H9 (cell line): Measurements from ENCODE around the gene TCN1. TPM values are rescaled to one million over a fixed set of nuclear protein-coding genes. Genes with fewer than 3 reads are reported as not detected.

Experiments
- DNase-seq: peaks from one replicate; pipeline ENCODE4 v3.0.0-alpha.2; 2017
- H2AFZ ChIP-seq: one replicate; pipeline ENCODE4 v1.6.1; 2013; ENCODE audit warnings: mild to moderate bottlenecking, low read length, control low read depth, moderate library complexity
- H2AK5ac ChIP-seq: 2 replicates; pipeline ENCODE4 v1.6.1; 2013; ENCODE audit warnings: low read length, control low read depth, mixed read lengths; ENCODE audit not compliant: insufficient read length
- H2BK120ac ChIP-seq: one replicate; pipeline ENCODE4 v1.6.1; 2013; ENCODE audit warnings: low read depth, mild to moderate bottlenecking, low read length, control low read depth, inconsistent platforms; ENCODE audit not compliant: poor library complexity, severe bottlenecking
- H2BK12ac ChIP-seq: 2 replicates; pipeline ENCODE4 v1.6.1; 2013; ENCODE audit warnings: low read length, control low read depth, mixed read lengths, low read depth; ENCODE audit not compliant: insufficient read length
- H2BK15ac ChIP-seq: 2 replicates; pipeline ENCODE4 v1.6.1; 2013; ENCODE audit warnings: low read depth, low read length, control low read depth
- H2BK20ac ChIP-seq: one replicate; pipeline ENCODE4 v1.6.1; 2013; ENCODE audit warnings: low read depth, mild to moderate bottlenecking, low read length, control low read depth, inconsistent platforms; ENCODE audit not compliant: poor library complexity, severe bottlenecking
- H2BK5ac ChIP-seq: 2 replicates; pipeline ENCODE4 v1.6.1; 2013; ENCODE audit warnings: low read length, control low read depth, mixed read lengths; ENCODE audit not compliant: insufficient read length
- H3K14ac ChIP-seq: 2 replicates; pipeline ENCODE4 v1.6.1; 2013; ENCODE audit warnings: low read length, control low read depth; ENCODE audit not compliant: insufficient read depth
- H3K18ac ChIP-seq: 2 replicates; pipeline ENCODE4 v1.6.1; 2013; ENCODE audit warnings: low read depth, mild to moderate bottlenecking, mixed read lengths, low read length, control low read depth; ENCODE audit not compliant: insufficient read length
- H3K23ac ChIP-seq: 2 replicates; pipeline ENCODE4 v1.6.1; 2013; ENCODE audit warnings: low read length, control low read depth, mixed read lengths, low read depth; ENCODE audit not compliant: insufficient read length
- H3K23me2 ChIP-seq: 2 replicates; pipeline ENCODE4 v1.6.1; 2013; ENCODE audit warnings: low read depth, mild to moderate bottlenecking, mixed read lengths, low read length, control low read depth; ENCODE audit not compliant: insufficient read length, poor library complexity, severe bottlenecking
- H3K27ac ChIP-seq: 2 replicates; pipeline ENCODE4 v1.5.1; 2013; ENCODE audit warnings: low read length, control low read depth, mixed read lengths, low read depth; ENCODE audit not compliant: insufficient read length
- H3K27me3 ChIP-seq: 2 replicates; pipeline ENCODE4 v1.6.1; 2013; ENCODE audit warnings: low read length, control low read depth, inconsistent platforms; ENCODE audit not compliant: insufficient read depth
- H3K4ac ChIP-seq: 2 replicates; pipeline ENCODE4 v1.6.1; 2013; ENCODE audit warnings: low read depth, mild to moderate bottlenecking, control low read depth, inconsistent platforms, low read length, moderate library complexity
- H3K4me1 ChIP-seq: 2 replicates; pipeline ENCODE4 v1.6.1; 2013; ENCODE audit warnings: low read length, control low read depth, inconsistent platforms; ENCODE audit not compliant: insufficient read depth
- H3K4me2 ChIP-seq: 2 replicates; pipeline ENCODE4 v1.6.1; 2013; ENCODE audit warnings: low read length, control low read depth, mixed read lengths; ENCODE audit not compliant: insufficient read length, insufficient read depth
- H3K56ac ChIP-seq: 2 replicates; pipeline ENCODE4 v1.6.1; 2013; ENCODE audit warnings: low read depth, mild to moderate bottlenecking, mixed read lengths, low read length, control low read depth; ENCODE audit not compliant: insufficient read length
- H3K79me1 ChIP-seq: 2 replicates; pipeline ENCODE4 v1.6.1; 2013; ENCODE audit warnings: low read depth, mild to moderate bottlenecking, moderate library complexity, low read length, control low read depth, inconsistent platforms; ENCODE audit not compliant: insufficient read depth, poor library complexity, severe bottlenecking
- H3K79me2 ChIP-seq: 2 replicates; pipeline ENCODE4 v1.6.1; 2013; ENCODE audit warnings: low read length, control low read depth, inconsistent platforms; ENCODE audit not compliant: insufficient read depth
- H3K9ac ChIP-seq: 2 replicates; pipeline ENCODE4 v1.6.1; 2013; ENCODE audit warnings: low read length, control low read depth, mixed read lengths; ENCODE audit not compliant: insufficient read length; ENCODE audit errors: extremely low read depth
- H3K9me3 ChIP-seq: one replicate; pipeline ENCODE4 v1.6.1; 2013; ENCODE audit warnings: low read depth, low read length, inconsistent platforms; ENCODE audit not compliant: control insufficient read depth
- H3T11ph ChIP-seq: one replicate; pipeline ENCODE4 v1.6.1; 2013; ENCODE audit warnings: mild to moderate bottlenecking, low read length, control low read depth, inconsistent platforms
- H4K20me1 ChIP-seq: one replicate; pipeline ENCODE4 v1.6.1; 2013; ENCODE audit not compliant: control insufficient read depth, insufficient read length, insufficient read depth
- H4K5ac ChIP-seq: 2 replicates; pipeline ENCODE4 v1.6.1; 2013; ENCODE audit warnings: low read depth, mild to moderate bottlenecking, mixed read lengths, low read length, control low read depth; ENCODE audit not compliant: insufficient read length
- H4K8ac ChIP-seq: replicated peaks from 2 replicates; pipeline ENCODE4 v1.6.1; 2013; ENCODE audit warnings: low read length, control low read depth, mixed read lengths, low read depth; ENCODE audit not compliant: insufficient read length
- H4K91ac ChIP-seq: 2 replicates; pipeline ENCODE4 v1.6.1; 2013; ENCODE audit warnings: low read depth, mild to moderate bottlenecking, moderate library complexity, mixed read lengths, low read length, control low read depth; ENCODE audit not compliant: insufficient read length
- H3K27ac Mint-ChIP-seq, 3 experiments: 2 replicates in 2 of 3; 3 replicates in 1 of 3; pipeline ENCODE4 v1.8.0; 2020 to 2021; ENCODE audit warnings: mixed read lengths in 3 of 3, mild to moderate bottlenecking in 1 of 3, moderate library complexity in 1 of 3
- H3K27me3 Mint-ChIP-seq: 2 replicates; pipeline ENCODE4 v1.8.0; 2021; ENCODE audit warnings: low read depth, mild to moderate bottlenecking, moderate library complexity, mixed read lengths
- H3K36me3 Mint-ChIP-seq, 3 experiments: 2 replicates in 2 of 3; 3 replicates in 1 of 3; pipeline ENCODE4 v1.8.0; 2020 to 2021; ENCODE audit warnings: low read depth in 3 of 3, mixed read lengths in 3 of 3; ENCODE audit not compliant: insufficient read depth in 1 of 3
- H3K4me1 Mint-ChIP-seq, 2 experiments: 2 replicates each; pipeline ENCODE4 v1.8.0; 2020; ENCODE audit warnings: mixed read lengths in 2 of 2
- H3K4me3 Mint-ChIP-seq, 2 experiments: 2 replicates in 1 of 2; 3 replicates in 1 of 2; pipeline ENCODE4 v1.8.0; 2020 to 2021; ENCODE audit warnings: mild to moderate bottlenecking in 2 of 2, mixed read lengths in 2 of 2, moderate library complexity in 1 of 2
- H3K9me3 Mint-ChIP-seq, 2 experiments: 2 replicates in 1 of 2; 3 replicates in 1 of 2; pipeline ENCODE4 v1.8.0; 2020; ENCODE audit warnings: mild to moderate bottlenecking in 2 of 2, mixed read lengths in 2 of 2, moderate library complexity in 1 of 2
- WGBS: extraction: QIAGEN DNeasy Blood & Tissue Kit; methylation state at CpG from one replicate; pipeline ENCODE4 v1.1.7; 2013; ENCODE audit warnings: missing lambda C conversion rate, low lambda C conversion rate, mixed read lengths; ENCODE audit not compliant: insufficient read length; ENCODE audit errors: extremely low coverage; 5-methylcytosine and 5-hydroxymethylcytosine counted together
- total RNA-seq: library from RNA; stranded (reverse); gene quantifications from 2 replicates; pipeline ENCODE4 v1.2.1, GENCODE V29; 2021
- TF ChIP-seq, protein P1 (sequence below): fragments of 200-600 bp; sonication (generic); conservative IDR thresholded peaks from 3 replicates; pipeline ENCODE4 v1.8.0; 2021; ENCODE audit warnings: antibody characterized with exemption, mild to moderate bottlenecking

TCN1 gene
- total RNA-seq, 1 experiment from 2014 or later = not detected

DNA sequence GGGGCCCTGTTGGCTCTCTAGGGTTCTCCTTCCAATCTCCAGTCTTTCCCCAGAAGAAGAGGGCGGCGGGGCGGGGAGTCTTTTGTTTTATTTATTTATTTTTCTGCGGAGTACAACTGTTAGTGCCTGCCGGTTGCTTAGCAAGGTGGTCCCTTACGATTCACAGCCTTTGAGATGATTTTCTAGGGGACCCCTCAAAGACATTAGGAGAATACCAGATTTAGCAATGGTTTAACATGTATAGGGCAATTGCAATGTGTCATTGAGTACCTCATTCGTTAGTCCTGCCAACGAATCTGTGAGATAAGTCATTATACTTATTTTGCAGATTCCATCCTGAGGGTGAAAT, 55.4 kb downstream of the TCN1 start:
- H3K56ac ChIP-seq = no peak overlapping the region
- no peak overlapping the region for H2BK5ac ChIP-seq
- no peak overlapping the region for H2AFZ ChIP-seq
- no peak overlapping the region for H3K4ac ChIP-seq
- no peak overlapping the region for H2AK5ac ChIP-seq
- H3K79me2 ChIP-seq = no peaks in the 10 kb centered on the region
- Mint-ChIP-seq H3K27ac (peak overlapping the region; percentile 53 to 94 (median 69); a peak in 6 of 7 replicates), H3K4me1 (peaks cover 38 to 39% of the 10 kb centered on the region in 2 experiments), H3K9me3 (no peaks in the 10 kb centered on the region), H3K4me3 (peak overlapping the region; percentile 93 to 94), H3K27me3 (no peaks in the 10 kb centered on the region; the same call in 1 of the 2 replicates), H3K36me3 (peaks cover 14 to 25% (median 24%) of the 10 kb centered on the region in 3 experiments; a peak in 6 of 7 replicates)
- H3K27ac ChIP-seq = no peak overlapping the region
- H3K23ac ChIP-seq = no peak overlapping the region
- peak overlapping the region; percentile 55 for H3K4me2 ChIP-seq
- H3T11ph ChIP-seq = no peak overlapping the region
- no peak overlapping the region for H4K8ac ChIP-seq
- H3K27me3 ChIP-seq = no peaks in the 10 kb centered on the region
- peaks cover 4% of the 10 kb centered on the region; the same call in 1 of the 2 replicates for H3K4me1 ChIP-seq
- H2BK120ac ChIP-seq = no peak overlapping the region
- H3K9me3 ChIP-seq = no peaks in the 10 kb centered on the region
- WGBS = no CpG with 5 or more reads among the region's 8 CpGs
- H2BK12ac ChIP-seq = no peak overlapping the region
- H3K9ac ChIP-seq = no peak overlapping the region
- H4K91ac ChIP-seq = no peak overlapping the region
- no peaks in the 10 kb centered on the region for H3K79me1 ChIP-seq
- no peak overlapping the region for H2BK15ac ChIP-seq
- no peak overlapping the region for H3K14ac ChIP-seq
- TF ChIP-seq, protein P1, sequence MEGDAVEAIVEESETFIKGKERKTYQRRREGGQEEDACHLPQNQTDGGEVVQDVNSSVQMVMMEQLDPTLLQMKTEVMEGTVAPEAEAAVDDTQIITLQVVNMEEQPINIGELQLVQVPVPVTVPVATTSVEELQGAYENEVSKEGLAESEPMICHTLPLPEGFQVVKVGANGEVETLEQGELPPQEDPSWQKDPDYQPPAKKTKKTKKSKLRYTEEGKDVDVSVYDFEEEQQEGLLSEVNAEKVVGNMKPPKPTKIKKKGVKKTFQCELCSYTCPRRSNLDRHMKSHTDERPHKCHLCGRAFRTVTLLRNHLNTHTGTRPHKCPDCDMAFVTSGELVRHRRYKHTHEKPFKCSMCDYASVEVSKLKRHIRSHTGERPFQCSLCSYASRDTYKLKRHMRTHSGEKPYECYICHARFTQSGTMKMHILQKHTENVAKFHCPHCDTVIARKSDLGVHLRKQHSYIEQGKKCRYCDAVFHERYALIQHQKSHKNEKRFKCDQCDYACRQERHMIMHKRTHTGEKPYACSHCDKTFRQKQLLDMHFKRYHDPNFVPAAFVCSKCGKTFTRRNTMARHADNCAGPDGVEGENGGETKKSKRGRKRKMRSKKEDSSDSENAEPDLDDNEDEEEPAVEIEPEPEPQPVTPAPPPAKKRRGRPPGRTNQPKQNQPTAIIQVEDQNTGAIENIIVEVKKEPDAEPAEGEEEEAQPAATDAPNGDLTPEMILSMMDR = no peak
- DNase-seq = no peak
- H2BK20ac ChIP-seq = no peak overlapping the region
- H3K23me2 ChIP-seq = peaks cover 4% of the 10 kb centered on the region
- H4K20me1 ChIP-seq = no peaks in the 10 kb centered on the region
- H3K18ac ChIP-seq = no peak overlapping the region
- H4K5ac ChIP-seq = no peak overlapping the region
